ENCODE data around the gene EPHB1. TPM values are rescaled to one million over a fixed set of nuclear protein-coding genes. Genes with fewer than 3 reads are reported as not detected.
A peak's percentile ranks its signal among the peaks of the same experiment; 100 is the strongest.
"Not testable (repeated sequence)": the region's sequence is repeated elsewhere in the genome, so short reads cannot be mapped to it uniquely, and the experiment has no call there.

EPHB1 gene
- total RNA-seq, 2 donors from 2014 or later, result 1.2 to 1.3 TPM

- Mint-ChIP-seq H3K4me3 (no peak overlapping the region), H3K27ac (no peak overlapping the region), H3K36me3 (ENCODE audit: low read depth) (no peaks in the 10 kb centered on the region), H3K9me3 (no peaks in the 10 kb centered on the region), H3K4me1 (peaks cover 4% of the 10 kb centered on the region), H3K27me3 (no peaks in the 10 kb centered on the region)
- peak; percentile 59 for ATAC-seq (replicated peaks)
Measured at GRCh38 chr3:135018149-135018923, 223.3 kb downstream of the EPHB1 start.

- ATAC-seq (replicated peaks), result no peak
- Mint-ChIP-seq H3K4me1 (peaks cover 4% of the 10 kb centered on the region), H3K27ac (no peak overlapping the region), H3K9me3 (no peaks in the 10 kb centered on the region), H3K4me3 (no peak overlapping the region), H3K36me3 (ENCODE audit: low read depth) (no peaks in the 10 kb centered on the region), H3K27me3 (no peaks in the 10 kb centered on the region)
Measured at GRCh38 chr3:135020181-135020580, 225.1 kb downstream of the EPHB1 start.

- Mint-ChIP-seq H3K9me3 (no peaks in the 10 kb centered on the region), H3K27me3 (no peaks in the 10 kb centered on the region), H3K4me3 (no peak overlapping the region), H3K4me1 (no peaks in the 10 kb centered on the region), H3K27ac (no peak overlapping the region), H3K36me3 (ENCODE audit: low read depth) (no peaks in the 10 kb centered on the region)
- no peak for ATAC-seq (replicated peaks)
Measured at GRCh38 chr3:135023996-135024658, 229.1 kb downstream of the EPHB1 start.

- not testable (repeated sequence) for ATAC-seq (replicated peaks); H3K4me3 Mint-ChIP-seq; H3K9me3 Mint-ChIP-seq; H3K4me1 Mint-ChIP-seq; H3K27me3 Mint-ChIP-seq; H3K36me3 Mint-ChIP-seq (ENCODE audit: low read depth); H3K27ac Mint-ChIP-seq
Measured at GRCh38 chr3:135030768-135031615, 235.9 kb downstream of the EPHB1 start.

GRCh38 chr3:135033737-135034136, 238.7 kb downstream of the EPHB1 start:
- Mint-ChIP-seq H3K36me3 (ENCODE audit: low read depth) (no peaks in the 10 kb centered on the region), H3K4me3 (no peak overlapping the region), H3K27ac (no peak overlapping the region), H3K4me1 (no peaks in the 10 kb centered on the region), H3K9me3 (no peaks in the 10 kb centered on the region), H3K27me3 (no peaks in the 10 kb centered on the region)
- no peak for ATAC-seq (replicated peaks)

GRCh38 chr3:135034291-135034768, 239.3 kb downstream of the EPHB1 start:
- Mint-ChIP-seq H3K4me1 (no peaks in the 10 kb centered on the region), H3K27ac (no peak overlapping the region), H3K4me3 (no peak overlapping the region), H3K36me3 (ENCODE audit: low read depth) (no peaks in the 10 kb centered on the region), H3K9me3 (no peaks in the 10 kb centered on the region), H3K27me3 (no peaks in the 10 kb centered on the region)
- no peak for ATAC-seq (replicated peaks)

GRCh38 chr3:135034891-135035440, 239.9 kb downstream of the EPHB1 start:
- Mint-ChIP-seq H3K4me3 (no peak overlapping the region), H3K27ac (no peak overlapping the region), H3K9me3 (no peaks in the 10 kb centered on the region), H3K4me1 (no peaks in the 10 kb centered on the region), H3K27me3 (no peaks in the 10 kb centered on the region), H3K36me3 (ENCODE audit: low read depth) (no peaks in the 10 kb centered on the region)
- no peak for ATAC-seq (replicated peaks)

- no peaks in the 10 kb centered on the region for H3K9me3 Mint-ChIP-seq
- H3K27me3 Mint-ChIP-seq, result no peaks in the 10 kb centered on the region
- H3K27ac Mint-ChIP-seq, result no peak overlapping the region
- ATAC-seq (replicated peaks), result no peak
- no peaks in the 10 kb centered on the region for H3K4me1 Mint-ChIP-seq
- no peak overlapping the region for H3K4me3 Mint-ChIP-seq
- H3K36me3 Mint-ChIP-seq (ENCODE audit: low read depth), result no peaks in the 10 kb centered on the region
Measured at GRCh38 chr3:135038186-135038585, 243.1 kb downstream of the EPHB1 start.

- ATAC-seq (replicated peaks); H3K4me1 Mint-ChIP-seq; H3K9me3 Mint-ChIP-seq; H3K36me3 Mint-ChIP-seq (ENCODE audit: low read depth); H3K27me3 Mint-ChIP-seq; H3K4me3 Mint-ChIP-seq; H3K27ac Mint-ChIP-seq: not testable (repeated sequence)
Measured at GRCh38 chr3:135039536-135039935, 244.5 kb downstream of the EPHB1 start.

- H3K4me1 Mint-ChIP-seq, result no peaks in the 10 kb centered on the region
- no peaks in the 10 kb centered on the region for H3K9me3 Mint-ChIP-seq
- H3K36me3 Mint-ChIP-seq (ENCODE audit: low read depth), result no peaks in the 10 kb centered on the region
- no peak for ATAC-seq (replicated peaks)
- H3K27ac Mint-ChIP-seq, result no peak overlapping the region
- H3K4me3 Mint-ChIP-seq, result no peak overlapping the region
- no peaks in the 10 kb centered on the region for H3K27me3 Mint-ChIP-seq
Measured at GRCh38 chr3:135040321-135041240, 245.5 kb downstream of the EPHB1 start.

- no peak for ATAC-seq (replicated peaks)
- H3K27me3 Mint-ChIP-seq, result no peaks in the 10 kb centered on the region
- H3K9me3 Mint-ChIP-seq, result no peaks in the 10 kb centered on the region
Measured at GRCh38 chr3:135041601-135042000, 246.5 kb downstream of the EPHB1 start.

GRCh38 chr3:135047061-135047460, 252.0 kb downstream of the EPHB1 start:
- ATAC-seq (replicated peaks), result no peak
- Mint-ChIP-seq H3K9me3 (no peaks in the 10 kb centered on the region), H3K27ac (no peak overlapping the region), H3K4me3 (no peak overlapping the region), H3K4me1 (no peaks in the 10 kb centered on the region), H3K27me3 (no peaks in the 10 kb centered on the region), H3K36me3 (ENCODE audit: low read depth) (no peaks in the 10 kb centered on the region)

More at GRCh38 chr3:135041601-135042000, 246.5 kb downstream of the EPHB1 start:
- H3K27ac Mint-ChIP-seq, result no peak overlapping the region
- no peaks in the 10 kb centered on the region for H3K4me1 Mint-ChIP-seq
- no peak overlapping the region for H3K4me3 Mint-ChIP-seq
- no peaks in the 10 kb centered on the region for H3K36me3 Mint-ChIP-seq (ENCODE audit: low read depth)

GRCh38 chr3:135050536-135050935, 255.5 kb downstream of the EPHB1 start:
- H3K36me3 Mint-ChIP-seq (ENCODE audit: low read depth), result no peaks in the 10 kb centered on the region
- H3K27ac Mint-ChIP-seq, result no peak overlapping the region
- ATAC-seq (replicated peaks), result no peak
- H3K27me3 Mint-ChIP-seq, result no peaks in the 10 kb centered on the region
- H3K4me1 Mint-ChIP-seq, result no peaks in the 10 kb centered on the region
- no peaks in the 10 kb centered on the region for H3K9me3 Mint-ChIP-seq
- H3K4me3 Mint-ChIP-seq, result no peak overlapping the region
